ENCODE results near the gene TBC1D30.

The TBC1D30 gene

DNA sequence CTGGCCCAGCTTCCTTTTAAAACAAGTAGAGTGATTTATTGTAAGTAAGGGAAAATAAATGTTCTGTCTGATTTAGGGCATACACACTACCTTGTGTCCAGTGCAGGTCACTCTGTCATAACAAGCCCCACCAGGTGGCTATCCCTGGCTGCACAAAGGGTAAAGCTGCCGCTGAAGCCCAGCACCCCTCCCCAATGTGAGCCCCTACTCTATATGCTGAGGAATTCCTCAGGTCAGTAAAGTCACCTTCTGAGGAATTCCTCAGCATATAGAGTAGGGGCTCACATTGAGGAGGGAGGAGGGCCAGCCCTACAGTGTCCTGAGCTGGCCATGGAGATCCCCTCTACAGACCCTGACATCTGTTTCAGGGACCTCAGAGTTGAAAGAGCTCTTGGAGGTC, 67.2 kb downstream of the TBC1D30 start:
- Histone ChIP-seq H3K4me1 (ENCODE audit: control insufficient read depth, insufficient read depth, low read length, unreplicated experiment) (peaks cover 25% of the 10 kb centered on the region), H3K36me3 (ENCODE audit: insufficient read depth, low read length) (no peaks in the 10 kb centered on the region), H3K27ac (ENCODE audit: low read depth, low read length) (no peak overlapping the region), H2AFZ (ENCODE audit: low read length, unreplicated experiment) (no peak overlapping the region), H3K27me3 (ENCODE audit: insufficient read depth, low read length) (peaks cover 10% of the 10 kb centered on the region; the same call in 1 of the 2 replicates), H3K79me2 (ENCODE audit: control insufficient read depth, insufficient read depth, low read length, unreplicated experiment) (no peaks in the 10 kb centered on the region), H3K4me3 (ENCODE audit: low read depth, low read length) (no peak overlapping the region)

GRCh38 chr12:64892561-64892960, 68.1 kb downstream of the TBC1D30 start:
- Histone ChIP-seq H3K36me3 (ENCODE audit: insufficient read depth, low read length) (no peaks in the 10 kb centered on the region), H3K79me2 (ENCODE audit: control insufficient read depth, insufficient read depth, low read length, unreplicated experiment) (no peaks in the 10 kb centered on the region), H3K27ac (ENCODE audit: low read depth, low read length) (no peak overlapping the region), H3K27me3 (ENCODE audit: insufficient read depth, low read length) (peaks cover 10% of the 10 kb centered on the region; the same call in 1 of the 2 replicates), H2AFZ (ENCODE audit: low read length, unreplicated experiment) (no peak overlapping the region), H3K4me1 (ENCODE audit: control insufficient read depth, insufficient read depth, low read length, unreplicated experiment) (peaks cover 25% of the 10 kb centered on the region), H3K4me3 (ENCODE audit: low read depth, low read length) (no peak overlapping the region)

- Histone ChIP-seq H3K36me3 (ENCODE audit: insufficient read depth, low read length) (no peaks in the 10 kb centered on the region), H3K79me2 (ENCODE audit: control insufficient read depth, insufficient read depth, low read length, unreplicated experiment) (no peaks in the 10 kb centered on the region), H3K27ac (ENCODE audit: low read depth, low read length) (peak overlapping the region; percentile 64), H3K4me1 (ENCODE audit: control insufficient read depth, insufficient read depth, low read length, unreplicated experiment) (peaks cover 25% of the 10 kb centered on the region), H3K4me3 (ENCODE audit: low read depth, low read length) (no peak overlapping the region), H3K27me3 (ENCODE audit: insufficient read depth, low read length) (peaks cover 10% of the 10 kb centered on the region; the same call in 1 of the 2 replicates), H2AFZ (ENCODE audit: low read length, unreplicated experiment) (peak overlapping the region; percentile 11)
Measured at GRCh38 chr12:64893961-64894360, 69.5 kb downstream of the TBC1D30 start.

- Histone ChIP-seq H3K4me3 (ENCODE audit: low read depth, low read length) (peak overlapping the region; percentile 21; the same call in 1 of the 2 replicates), H3K27me3 (ENCODE audit: insufficient read depth, low read length) (peaks cover 2% of the 10 kb centered on the region; the same call in 1 of the 2 replicates), H3K27ac (ENCODE audit: low read depth, low read length) (peak overlapping the region; percentile 64), H3K4me1 (ENCODE audit: control insufficient read depth, insufficient read depth, low read length, unreplicated experiment) (peaks cover 25% of the 10 kb centered on the region), H3K36me3 (ENCODE audit: insufficient read depth, low read length) (no peaks in the 10 kb centered on the region), H3K79me2 (ENCODE audit: control insufficient read depth, insufficient read depth, low read length, unreplicated experiment) (no peaks in the 10 kb centered on the region), H2AFZ (ENCODE audit: low read length, unreplicated experiment) (no peak overlapping the region)
Measured at GRCh38 chr12:64894827-64895475, 70.5 kb downstream of the TBC1D30 start.

- peaks cover 30% of the 10 kb centered on the region for H3K4me1 ChIP-seq (ENCODE audit: control insufficient read depth, insufficient read depth, low read length, unreplicated experiment)
- H3K36me3 ChIP-seq (ENCODE audit: insufficient read depth, low read length): no peaks in the 10 kb centered on the region
- H2AFZ ChIP-seq (ENCODE audit: low read length, unreplicated experiment): no peak overlapping the region
- peak overlapping the region; percentile 21; the same call in 1 of the 2 replicates for H3K4me3 ChIP-seq (ENCODE audit: low read depth, low read length)
- H3K27me3 ChIP-seq (ENCODE audit: insufficient read depth, low read length): no peaks in the 10 kb centered on the region
- H3K79me2 ChIP-seq (ENCODE audit: control insufficient read depth, insufficient read depth, low read length, unreplicated experiment): no peaks in the 10 kb centered on the region
- peak overlapping the region; percentile 64 for H3K27ac ChIP-seq (ENCODE audit: low read depth, low read length)
Measured at GRCh38 chr12:64895526-64895925, 71.1 kb downstream of the TBC1D30 start.

DNA sequence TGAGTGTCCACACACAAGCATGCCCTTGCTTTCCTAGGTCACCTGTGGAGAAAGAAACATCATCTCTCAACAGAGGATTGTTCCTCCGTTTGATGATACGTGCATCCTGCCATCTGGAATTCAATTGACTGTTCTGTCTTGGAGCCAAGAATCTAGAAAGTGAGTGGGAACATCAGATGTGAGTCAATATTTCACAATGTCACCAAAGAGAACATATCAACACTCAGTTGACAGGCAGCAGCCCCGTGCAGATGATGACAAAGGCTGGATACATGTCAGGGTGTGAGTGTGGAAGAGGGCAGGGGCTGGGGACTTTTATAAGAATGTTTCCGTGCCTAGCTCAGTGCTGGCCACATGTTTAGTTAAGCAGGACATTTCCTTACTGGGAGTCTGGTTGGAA, 76.1 kb downstream of the TBC1D30 start:
- no peaks in the 10 kb centered on the region for H3K79me2 ChIP-seq (ENCODE audit: control insufficient read depth, insufficient read depth, low read length, unreplicated experiment)
- H3K4me3 ChIP-seq (ENCODE audit: low read depth, low read length): no peak overlapping the region
- no peaks in the 10 kb centered on the region for H3K27me3 ChIP-seq (ENCODE audit: insufficient read depth, low read length)
- no peaks in the 10 kb centered on the region for H3K36me3 ChIP-seq (ENCODE audit: insufficient read depth, low read length)
- H3K27ac ChIP-seq (ENCODE audit: low read depth, low read length): no peak overlapping the region
- H2AFZ ChIP-seq (ENCODE audit: low read length, unreplicated experiment): no peak overlapping the region
- H3K4me1 ChIP-seq (ENCODE audit: control insufficient read depth, insufficient read depth, low read length, unreplicated experiment): peaks cover 21% of the 10 kb centered on the region

DNA sequence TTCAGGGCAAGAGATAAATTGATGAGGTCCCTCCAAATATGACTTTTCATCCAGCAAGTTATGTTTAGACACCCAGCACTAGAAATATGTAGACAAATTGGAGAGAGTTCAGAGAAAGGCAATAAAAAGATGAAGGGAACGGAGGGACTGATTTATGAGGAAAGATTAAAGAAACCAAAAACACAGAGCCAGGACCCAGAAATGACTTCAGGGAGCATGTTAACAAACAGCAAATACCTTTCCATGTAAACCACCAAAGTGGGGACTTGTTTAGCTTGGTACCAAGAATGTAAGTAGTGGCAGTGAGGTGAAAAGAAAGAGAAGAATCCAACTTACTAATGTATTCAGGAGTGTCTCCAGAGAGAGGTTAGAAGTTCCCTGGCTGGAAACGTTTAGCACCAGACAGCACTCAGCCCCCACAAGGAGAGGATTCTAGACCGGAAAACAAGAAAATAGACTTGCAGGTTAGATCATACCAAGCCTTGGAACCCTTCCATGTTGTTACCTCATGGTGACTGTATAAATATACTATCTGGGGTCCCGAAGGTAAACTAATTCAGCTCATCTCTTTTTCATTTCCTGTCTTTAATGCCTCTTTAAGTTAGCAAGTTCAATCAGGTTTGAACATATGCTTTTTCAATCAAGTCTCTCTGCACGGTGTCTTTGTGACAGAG, 79.2 kb downstream of the TBC1D30 start:
- H3K27me3 ChIP-seq (ENCODE audit: insufficient read depth, low read length): peaks cover 10% of the 10 kb centered on the region; the same call in 1 of the 2 replicates
- H3K79me2 ChIP-seq (ENCODE audit: control insufficient read depth, insufficient read depth, low read length, unreplicated experiment): no peaks in the 10 kb centered on the region
- peaks cover 15% of the 10 kb centered on the region for H3K4me1 ChIP-seq (ENCODE audit: control insufficient read depth, insufficient read depth, low read length, unreplicated experiment)
- H3K36me3 ChIP-seq (ENCODE audit: insufficient read depth, low read length): no peaks in the 10 kb centered on the region
- H3K4me3 ChIP-seq (ENCODE audit: low read depth, low read length): no peak overlapping the region
- no peak overlapping the region for H2AFZ ChIP-seq (ENCODE audit: low read length, unreplicated experiment)
- H3K27ac ChIP-seq (ENCODE audit: low read depth, low read length): no peak overlapping the region

DNA sequence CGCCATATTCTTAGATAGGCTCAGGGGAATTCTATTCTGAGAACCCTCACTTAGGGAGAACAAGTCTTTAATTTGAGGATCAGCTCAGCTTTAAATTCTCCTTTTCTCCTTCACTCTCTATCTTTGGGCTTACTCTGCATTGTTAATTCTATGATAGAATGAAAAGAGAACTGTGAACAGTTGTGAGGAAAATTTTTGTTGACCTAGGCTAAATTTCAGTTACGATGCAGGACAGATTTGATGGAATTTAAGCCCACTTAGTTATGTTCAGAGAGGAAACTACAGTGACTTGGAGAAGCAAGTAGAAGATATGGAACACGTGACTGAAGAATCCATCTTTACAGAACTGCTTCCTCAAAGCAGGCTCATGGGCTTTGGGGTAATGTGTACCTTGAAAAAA, 82.7 kb downstream of the TBC1D30 start:
- no peak overlapping the region for H2AFZ ChIP-seq (ENCODE audit: low read length, unreplicated experiment)
- peaks cover 3% of the 10 kb centered on the region for H3K4me1 ChIP-seq (ENCODE audit: control insufficient read depth, insufficient read depth, low read length, unreplicated experiment)
- H3K79me2 ChIP-seq (ENCODE audit: control insufficient read depth, insufficient read depth, low read length, unreplicated experiment): no peaks in the 10 kb centered on the region
- no peak overlapping the region for H3K27ac ChIP-seq (ENCODE audit: low read depth, low read length)
- peaks cover 42% of the 10 kb centered on the region for H3K27me3 ChIP-seq (ENCODE audit: insufficient read depth, low read length)
- H3K4me3 ChIP-seq (ENCODE audit: low read depth, low read length): no peak overlapping the region
- H3K36me3 ChIP-seq (ENCODE audit: insufficient read depth, low read length): no peaks in the 10 kb centered on the region

- Histone ChIP-seq H3K4me3 (ENCODE audit: low read depth, low read length) (no peak overlapping the region), H3K27me3 (ENCODE audit: insufficient read depth, low read length) (peaks cover 62% of the 10 kb centered on the region), H2AFZ (ENCODE audit: low read length, unreplicated experiment) (no peak overlapping the region), H3K79me2 (ENCODE audit: control insufficient read depth, insufficient read depth, low read length, unreplicated experiment) (no peaks in the 10 kb centered on the region), H3K4me1 (ENCODE audit: control insufficient read depth, insufficient read depth, low read length, unreplicated experiment) (no peaks in the 10 kb centered on the region), H3K36me3 (ENCODE audit: insufficient read depth, low read length) (no peaks in the 10 kb centered on the region), H3K27ac (ENCODE audit: low read depth, low read length) (no peak overlapping the region)
Measured at GRCh38 chr12:64909124-64909523, 84.7 kb downstream of the TBC1D30 start.

DNA sequence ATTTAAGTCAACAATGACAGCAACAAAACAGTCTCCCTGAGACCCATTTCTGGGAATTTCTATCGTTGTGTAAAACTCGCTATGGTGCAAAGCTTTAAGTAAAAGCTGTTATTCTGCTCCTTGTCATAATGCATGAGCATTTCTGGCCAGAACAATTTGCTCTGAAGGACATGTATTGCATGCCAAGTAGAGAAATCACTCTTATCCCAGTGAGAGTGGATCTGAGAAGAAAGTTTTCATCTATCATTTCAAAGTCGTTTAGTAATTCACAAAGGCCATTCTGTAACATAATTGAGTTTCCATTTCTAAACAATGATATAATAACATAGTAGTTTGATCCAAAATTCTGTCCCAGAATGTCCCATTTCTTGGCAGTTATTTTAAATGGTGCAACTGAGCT, 86.6 kb downstream of the TBC1D30 start:
- Histone ChIP-seq H2AFZ (ENCODE audit: low read length, unreplicated experiment) (no peak overlapping the region), H3K4me1 (ENCODE audit: control insufficient read depth, insufficient read depth, low read length, unreplicated experiment) (no peaks in the 10 kb centered on the region), H3K4me3 (ENCODE audit: low read depth, low read length) (no peak overlapping the region), H3K27ac (ENCODE audit: low read depth, low read length) (no peak overlapping the region), H3K79me2 (ENCODE audit: control insufficient read depth, insufficient read depth, low read length, unreplicated experiment) (no peaks in the 10 kb centered on the region), H3K27me3 (ENCODE audit: insufficient read depth, low read length) (peaks cover 80% of the 10 kb centered on the region), H3K36me3 (ENCODE audit: insufficient read depth, low read length) (no peaks in the 10 kb centered on the region)

GRCh38 chr12:64911912-64912311, 87.5 kb downstream of the TBC1D30 start:
- Histone ChIP-seq H3K27ac (ENCODE audit: low read depth, low read length) (no peak overlapping the region), H3K4me1 (ENCODE audit: control insufficient read depth, insufficient read depth, low read length, unreplicated experiment) (no peaks in the 10 kb centered on the region), H3K36me3 (ENCODE audit: insufficient read depth, low read length) (no peaks in the 10 kb centered on the region), H3K4me3 (ENCODE audit: low read depth, low read length) (no peak overlapping the region), H3K27me3 (ENCODE audit: insufficient read depth, low read length) (peaks cover 89% of the 10 kb centered on the region), H3K79me2 (ENCODE audit: control insufficient read depth, insufficient read depth, low read length, unreplicated experiment) (no peaks in the 10 kb centered on the region), H2AFZ (ENCODE audit: low read length, unreplicated experiment) (no peak overlapping the region)

Data from ACC112 (cell line).